ENCODE results near the gene GPC6.

DNA sequence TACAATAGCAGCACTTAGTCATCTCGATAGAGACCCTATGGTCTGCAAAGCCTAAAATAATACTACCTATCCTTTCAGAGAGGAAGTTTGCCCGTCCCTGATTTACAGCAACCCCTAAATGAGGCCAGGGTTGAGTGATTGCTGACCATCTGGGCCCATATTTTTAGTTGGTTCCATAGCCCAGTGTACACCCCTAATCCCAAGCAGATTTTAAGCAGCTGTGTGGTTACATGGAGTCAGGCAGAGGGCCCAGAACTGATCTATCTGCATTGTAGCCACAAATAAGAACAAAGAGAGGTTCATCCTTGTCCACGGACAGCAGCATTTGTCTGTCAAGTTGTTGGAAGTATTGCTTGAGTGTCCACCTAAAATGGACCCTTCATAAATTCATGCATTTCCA, 1104.7 kb downstream of the GPC6 start:
- TF ChIP-seq, protein P1, sequence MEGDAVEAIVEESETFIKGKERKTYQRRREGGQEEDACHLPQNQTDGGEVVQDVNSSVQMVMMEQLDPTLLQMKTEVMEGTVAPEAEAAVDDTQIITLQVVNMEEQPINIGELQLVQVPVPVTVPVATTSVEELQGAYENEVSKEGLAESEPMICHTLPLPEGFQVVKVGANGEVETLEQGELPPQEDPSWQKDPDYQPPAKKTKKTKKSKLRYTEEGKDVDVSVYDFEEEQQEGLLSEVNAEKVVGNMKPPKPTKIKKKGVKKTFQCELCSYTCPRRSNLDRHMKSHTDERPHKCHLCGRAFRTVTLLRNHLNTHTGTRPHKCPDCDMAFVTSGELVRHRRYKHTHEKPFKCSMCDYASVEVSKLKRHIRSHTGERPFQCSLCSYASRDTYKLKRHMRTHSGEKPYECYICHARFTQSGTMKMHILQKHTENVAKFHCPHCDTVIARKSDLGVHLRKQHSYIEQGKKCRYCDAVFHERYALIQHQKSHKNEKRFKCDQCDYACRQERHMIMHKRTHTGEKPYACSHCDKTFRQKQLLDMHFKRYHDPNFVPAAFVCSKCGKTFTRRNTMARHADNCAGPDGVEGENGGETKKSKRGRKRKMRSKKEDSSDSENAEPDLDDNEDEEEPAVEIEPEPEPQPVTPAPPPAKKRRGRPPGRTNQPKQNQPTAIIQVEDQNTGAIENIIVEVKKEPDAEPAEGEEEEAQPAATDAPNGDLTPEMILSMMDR (IDR thresholded peaks at IDR 0.05; ENCODE audit: poor library complexity): no peak
- no peak for TF ChIP-seq EZH2 (IDR thresholded peaks at IDR 0.05; ENCODE audit: borderline replicate concordance)
